ENCODE data around the gene SCUBE1. TPM values are rescaled to one million over a fixed set of nuclear protein-coding genes. Genes with fewer than 3 reads are reported as not detected.

The SCUBE1 gene
- total and polyA plus RNA-seq, 2 of the 4 experiments (the other 2 are of a cell fraction): not detected

DNA sequence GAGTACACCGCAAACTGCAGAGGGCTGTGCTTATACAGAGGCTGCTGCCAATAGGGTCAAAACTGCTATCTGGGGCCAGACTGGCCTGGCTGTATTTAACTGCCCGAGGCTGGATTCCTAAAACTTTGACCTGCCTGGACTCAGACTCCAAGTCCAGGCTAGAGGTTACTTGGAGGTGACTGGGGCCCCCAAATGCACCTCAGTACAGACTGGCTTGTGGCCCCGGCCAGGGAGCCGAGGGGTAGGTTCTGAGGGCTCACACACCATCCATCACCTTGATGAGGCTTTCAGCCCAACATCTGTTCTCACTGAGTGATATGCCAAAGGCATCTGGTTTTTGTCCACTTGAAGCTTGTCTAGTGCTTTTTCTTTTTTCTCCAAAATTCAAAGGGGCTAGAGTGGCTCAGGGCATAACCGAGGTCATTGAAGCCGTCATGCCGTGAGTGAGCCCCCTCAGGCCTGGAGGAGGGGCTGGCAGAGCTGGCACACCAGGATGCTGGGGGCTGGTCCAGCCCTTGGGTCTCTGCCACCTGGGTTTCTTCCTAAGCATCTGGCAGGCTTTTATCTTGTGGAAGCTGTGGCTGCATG is 103.9 kb downstream of the SCUBE1 start:
- CTCF ChIA-PET: no interaction called here
- Histone ChIP-seq H3K4me2 (ENCODE audit: low read depth, low read length) (no peak overlapping the region), H2AK5ac (ENCODE audit: low read depth, low read length) (no peak overlapping the region), H3K14ac (replicated peaks; ENCODE audit: low read depth, low read length) (no peak overlapping the region), H4K91ac (ENCODE audit: insufficient read depth, low read depth, low read length) (no peak overlapping the region), H3K9me3 (ENCODE audit: control insufficient read depth, insufficient read depth, low read length) (no peaks in the 10 kb centered on the region), H4K8ac (ENCODE audit: low read depth in 2 of 2, low read length in 2 of 2) (no peak overlapping the region), H3K56ac (ENCODE audit: extremely low read depth, insufficient read depth, low read length) (no peak overlapping the region), H3K23ac (ENCODE audit: low read depth, low read length) (no peak overlapping the region), H3K27me3 (ENCODE audit: control insufficient read depth, insufficient read depth, low read length) (peaks cover 58% of the 10 kb centered on the region), H4K20me1 (ENCODE audit: insufficient read depth, low read length) (no peaks in the 10 kb centered on the region), H2BK5ac (ENCODE audit: low read depth, low read length, poor library complexity, severe bottlenecking) (no peak overlapping the region), H2AFZ (replicated peaks; ENCODE audit: low read length, poor library complexity) (no peak overlapping the region), H3K9ac (ENCODE audit: low read depth, low read length) (no peak overlapping the region), H3K4ac (ENCODE audit: low read depth, low read length) (no peak overlapping the region), H3K4me1 (ENCODE audit: control insufficient read depth, insufficient read depth, low read length) (no peaks in the 10 kb centered on the region), H3K18ac (ENCODE audit: low read depth, low read length) (no peak overlapping the region), H2BK15ac (ENCODE audit: low read depth, low read length) (no peak overlapping the region), H3K27ac (ENCODE audit: insufficient read depth, low read length) (no peak overlapping the region), H3K79me1 (ENCODE audit: low read depth in 1 of 2, low read length in 2 of 2) (no peaks in the 10 kb centered on the region), H4K5ac (ENCODE audit: low read depth, low read length) (no peak overlapping the region), H3K36me3 (ENCODE audit: control insufficient read depth, insufficient read depth, low read length) (no peaks in the 10 kb centered on the region), H2BK20ac (ENCODE audit: low read depth, low read length) (no peak overlapping the region), H2AK9ac (replicated peaks; ENCODE audit: low read depth, low read length, poor library complexity) (no peak overlapping the region), H3K4me3 (ENCODE audit: insufficient read depth, low read depth, low read length) (no peak overlapping the region), H3K9me1 (ENCODE audit: insufficient read depth, low read length) (no peaks in the 10 kb centered on the region), H2BK120ac (ENCODE audit: low read depth, low read length) (no peak overlapping the region)
- intact Hi-C loops (cut with micrococcal nuclease): no loop called here
- POLR2A ChIA-PET (ENCODE audit: unreplicated experiment): no interaction called here
- dilution Hi-C loops (cut with HindIII; ENCODE audit: low sequenced_read_pairs, unreplicated experiment): no loop called here
- in situ Hi-C loops (cut with MboI; ENCODE audit: low sequenced_read_pairs): no loop called here
- TF ChIP-seq, protein P1, sequence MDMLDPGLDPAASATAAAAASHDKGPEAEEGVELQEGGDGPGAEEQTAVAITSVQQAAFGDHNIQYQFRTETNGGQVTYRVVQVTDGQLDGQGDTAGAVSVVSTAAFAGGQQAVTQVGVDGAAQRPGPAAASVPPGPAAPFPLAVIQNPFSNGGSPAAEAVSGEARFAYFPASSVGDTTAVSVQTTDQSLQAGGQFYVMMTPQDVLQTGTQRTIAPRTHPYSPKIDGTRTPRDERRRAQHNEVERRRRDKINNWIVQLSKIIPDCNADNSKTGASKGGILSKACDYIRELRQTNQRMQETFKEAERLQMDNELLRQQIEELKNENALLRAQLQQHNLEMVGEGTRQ (IDR thresholded peaks at IDR 0.05; ENCODE audit: low read depth, low read length): no peak
- TF ChIP-seq BHLHE40 (IDR thresholded peaks at IDR 0.05; ENCODE audit: low read depth, low read length): no peak
- no peak for DNase-seq
- no TSS peak for BruUV-seq (replicated peaks)
- ATAC-seq (ENCODE audit: low read depth): no peak
- WGBS, 2 experiments (ENCODE audit: extremely low coverage in 2 of 2, insufficient read length in 1 of 2): 24% methylated on average over 2 of the region's 7 CpGs; no CpG with 5 or more reads in 1 of the 2 experiments

Measured in IMR-90 (cell line).